GM12872 (cell line): Measurements from ENCODE around the gene NRF1.

ENCODE experiments used
- TF ChIP-seq, protein P1 (sequence below): IDR thresholded peaks from 3 replicates; pipeline ENCODE4 v1.5.1; 2011; ENCODE audit warnings: low read depth, mild to moderate bottlenecking, low read length, moderate library complexity; ENCODE audit not compliant: insufficient read depth

Gene NRF1

DNA sequence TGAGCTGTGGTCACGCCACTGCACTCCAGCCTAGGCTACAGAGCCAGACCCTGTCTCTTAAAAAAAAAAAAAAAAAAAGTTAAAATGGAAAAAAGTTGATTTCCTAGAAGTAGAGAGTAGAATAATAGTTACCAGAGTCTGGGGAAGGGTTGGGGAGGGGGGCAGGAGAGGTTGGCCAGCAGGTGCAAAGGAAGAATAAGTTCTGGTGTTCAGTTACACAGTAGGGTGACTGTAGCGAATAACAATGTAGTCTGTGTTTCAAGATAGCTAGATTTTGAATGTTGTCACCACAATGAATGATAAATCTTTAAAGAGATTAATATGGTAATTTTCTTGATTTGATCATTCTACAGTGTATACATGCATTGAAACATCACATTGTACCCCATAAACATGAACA, 142.9 kb downstream of the NRF1 start:
- TF ChIP-seq, protein P1, sequence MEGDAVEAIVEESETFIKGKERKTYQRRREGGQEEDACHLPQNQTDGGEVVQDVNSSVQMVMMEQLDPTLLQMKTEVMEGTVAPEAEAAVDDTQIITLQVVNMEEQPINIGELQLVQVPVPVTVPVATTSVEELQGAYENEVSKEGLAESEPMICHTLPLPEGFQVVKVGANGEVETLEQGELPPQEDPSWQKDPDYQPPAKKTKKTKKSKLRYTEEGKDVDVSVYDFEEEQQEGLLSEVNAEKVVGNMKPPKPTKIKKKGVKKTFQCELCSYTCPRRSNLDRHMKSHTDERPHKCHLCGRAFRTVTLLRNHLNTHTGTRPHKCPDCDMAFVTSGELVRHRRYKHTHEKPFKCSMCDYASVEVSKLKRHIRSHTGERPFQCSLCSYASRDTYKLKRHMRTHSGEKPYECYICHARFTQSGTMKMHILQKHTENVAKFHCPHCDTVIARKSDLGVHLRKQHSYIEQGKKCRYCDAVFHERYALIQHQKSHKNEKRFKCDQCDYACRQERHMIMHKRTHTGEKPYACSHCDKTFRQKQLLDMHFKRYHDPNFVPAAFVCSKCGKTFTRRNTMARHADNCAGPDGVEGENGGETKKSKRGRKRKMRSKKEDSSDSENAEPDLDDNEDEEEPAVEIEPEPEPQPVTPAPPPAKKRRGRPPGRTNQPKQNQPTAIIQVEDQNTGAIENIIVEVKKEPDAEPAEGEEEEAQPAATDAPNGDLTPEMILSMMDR = no peak

DNA sequence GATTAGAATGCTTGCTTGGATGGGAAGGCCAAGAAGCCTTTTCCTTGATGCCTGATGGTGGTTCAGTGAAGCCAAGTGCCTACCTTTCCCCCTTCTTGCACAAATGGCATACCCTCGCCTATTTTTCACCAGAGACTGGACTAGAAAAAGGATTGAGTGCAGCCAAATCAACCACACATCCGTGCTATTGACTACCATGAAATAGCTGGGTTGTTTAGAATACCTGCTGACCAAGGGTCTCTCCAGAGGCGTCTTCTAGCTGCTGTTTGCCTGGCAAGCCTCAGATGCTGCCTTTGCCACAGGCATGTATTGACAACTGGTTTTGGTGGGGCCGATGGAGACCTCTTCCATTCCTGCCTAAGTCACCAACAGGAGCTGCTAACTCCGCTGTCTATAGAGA, 146.5 kb downstream of the NRF1 start:
- TF ChIP-seq, protein P1 = no peak

DNA sequence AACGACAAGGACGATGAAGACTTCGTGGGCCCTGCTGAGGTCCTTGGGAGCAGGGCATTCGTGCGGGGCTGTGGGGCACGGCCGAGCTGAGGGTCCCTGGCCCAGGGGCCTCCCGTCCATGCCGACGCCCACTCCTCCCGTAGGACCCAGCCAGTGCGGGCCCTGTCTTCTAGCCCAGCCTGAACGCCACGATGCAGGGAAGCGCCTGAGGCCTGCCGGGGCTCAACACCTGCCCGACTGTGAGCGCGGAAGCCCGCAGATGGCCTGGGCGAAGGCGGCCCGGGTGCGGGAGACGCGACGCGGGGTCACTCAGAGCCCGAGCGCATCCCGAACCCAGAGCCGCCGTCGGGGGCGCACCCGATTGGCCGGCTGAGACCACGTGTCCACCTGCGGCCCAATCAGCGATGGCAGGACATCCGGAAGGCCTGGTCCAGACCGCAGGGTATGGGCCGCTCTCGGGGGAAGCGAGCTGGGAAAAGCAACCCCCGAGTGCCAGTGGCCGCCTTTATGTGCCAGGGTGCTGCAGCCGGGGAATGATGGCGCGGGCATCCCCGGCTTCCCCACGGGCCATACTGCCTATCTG, 151.0 kb downstream of the NRF1 start:
- TF ChIP-seq, protein P1 = no peak

DNA sequence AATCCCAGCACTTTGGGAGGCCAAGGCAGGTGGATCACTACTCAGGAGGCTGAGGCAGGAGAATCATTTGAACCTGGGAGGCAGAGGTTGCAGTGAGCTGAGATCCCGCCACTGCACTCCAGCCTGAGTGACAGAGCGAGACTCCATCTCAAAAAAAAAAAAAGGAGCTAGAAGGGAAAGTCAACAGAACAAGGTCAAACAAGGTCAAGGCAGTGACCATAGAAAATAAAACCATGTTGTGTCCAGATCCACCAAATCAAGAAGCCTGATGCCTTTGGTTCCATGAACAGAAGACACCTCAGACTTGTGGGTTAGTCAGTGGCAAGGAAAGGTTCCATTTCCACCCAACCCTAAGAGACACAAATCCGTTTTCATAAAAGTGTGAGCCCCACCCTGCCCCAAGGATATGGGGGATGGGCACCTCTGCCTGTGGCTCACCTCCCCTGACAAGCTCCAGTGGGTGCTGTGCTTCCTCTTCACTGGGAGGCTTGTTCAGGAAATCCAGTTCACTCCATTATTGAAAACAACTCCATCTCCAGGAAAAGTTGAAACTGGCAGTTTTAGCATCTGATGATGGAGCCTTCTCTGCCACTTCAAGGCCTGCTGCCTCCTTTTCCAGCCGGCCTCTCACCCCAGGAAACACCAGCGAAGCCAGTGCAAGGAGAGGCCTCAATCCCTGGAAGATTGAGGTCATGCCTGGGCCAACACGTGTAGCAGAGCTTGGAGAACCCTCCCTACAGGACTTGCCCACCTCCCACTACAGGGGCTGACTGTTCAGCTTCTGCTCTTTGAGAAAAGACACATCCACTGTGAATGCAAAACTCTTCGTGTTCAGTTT, 152.9 kb downstream of the NRF1 start:
- TF ChIP-seq, protein P1 = no peak

DNA sequence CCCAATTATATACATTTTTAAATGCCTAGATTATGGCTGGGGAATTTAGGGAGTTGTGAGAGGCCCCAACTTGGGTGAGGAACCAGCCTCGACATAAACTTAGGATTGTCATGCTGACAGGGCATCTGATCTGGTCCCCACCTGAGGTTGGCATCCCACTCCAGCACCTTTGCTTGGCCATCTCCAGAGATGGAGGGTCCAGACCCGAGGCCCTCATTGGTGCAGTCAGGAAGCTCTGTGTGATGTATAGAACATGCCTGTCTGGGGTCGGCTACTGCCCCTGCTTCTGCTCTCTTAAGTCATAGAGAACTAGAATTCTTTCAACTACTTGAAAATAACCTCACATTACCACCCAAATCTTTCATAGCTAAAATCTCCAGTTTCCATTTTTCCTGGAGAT, 153.8 kb downstream of the NRF1 start:
- TF ChIP-seq, protein P1 = no peak

DNA sequence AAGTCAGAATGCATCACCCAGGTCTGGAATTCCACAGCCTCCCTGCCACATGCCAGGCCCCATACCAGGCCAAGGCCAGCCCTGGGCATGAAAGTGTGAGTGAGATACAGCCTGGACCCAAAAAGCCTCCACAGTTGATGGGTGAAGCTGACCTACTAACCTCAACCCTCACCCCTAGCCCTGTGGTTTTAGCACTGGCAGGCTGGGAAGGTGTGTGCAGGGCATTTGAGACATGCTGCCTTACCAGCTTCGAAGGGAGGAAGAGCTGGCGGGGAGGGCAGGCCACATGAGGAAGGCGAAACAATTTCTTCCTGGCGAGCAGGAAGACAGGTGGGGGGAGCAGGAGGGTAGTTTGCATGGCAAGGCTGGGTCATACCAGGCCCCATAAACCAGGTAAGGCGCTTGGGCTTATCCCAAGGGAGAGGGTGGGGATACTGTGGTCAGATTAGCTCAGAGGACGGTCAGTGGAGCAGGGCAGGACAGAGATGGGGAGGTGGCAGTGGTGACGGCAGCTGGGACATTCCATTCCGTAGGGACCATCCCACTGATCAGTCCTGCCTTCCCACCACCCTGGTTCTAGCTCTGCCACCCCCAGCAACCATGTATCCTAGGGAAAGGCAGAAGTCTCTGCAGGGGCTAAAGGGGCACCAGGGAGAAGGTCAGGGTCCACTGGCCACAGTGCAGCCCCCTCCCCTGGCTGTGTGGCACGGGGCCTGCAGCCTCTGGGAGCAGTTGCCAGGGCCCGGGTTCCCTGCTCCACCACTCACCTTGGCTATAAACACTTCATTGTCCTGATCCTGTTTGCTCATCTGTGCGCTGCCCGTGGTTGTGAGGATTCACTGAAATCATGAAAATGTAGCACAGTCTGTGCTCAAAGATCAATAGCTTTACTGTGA, 155.8 kb downstream of the NRF1 start:
- TF ChIP-seq, protein P1 = no peak

DNA sequence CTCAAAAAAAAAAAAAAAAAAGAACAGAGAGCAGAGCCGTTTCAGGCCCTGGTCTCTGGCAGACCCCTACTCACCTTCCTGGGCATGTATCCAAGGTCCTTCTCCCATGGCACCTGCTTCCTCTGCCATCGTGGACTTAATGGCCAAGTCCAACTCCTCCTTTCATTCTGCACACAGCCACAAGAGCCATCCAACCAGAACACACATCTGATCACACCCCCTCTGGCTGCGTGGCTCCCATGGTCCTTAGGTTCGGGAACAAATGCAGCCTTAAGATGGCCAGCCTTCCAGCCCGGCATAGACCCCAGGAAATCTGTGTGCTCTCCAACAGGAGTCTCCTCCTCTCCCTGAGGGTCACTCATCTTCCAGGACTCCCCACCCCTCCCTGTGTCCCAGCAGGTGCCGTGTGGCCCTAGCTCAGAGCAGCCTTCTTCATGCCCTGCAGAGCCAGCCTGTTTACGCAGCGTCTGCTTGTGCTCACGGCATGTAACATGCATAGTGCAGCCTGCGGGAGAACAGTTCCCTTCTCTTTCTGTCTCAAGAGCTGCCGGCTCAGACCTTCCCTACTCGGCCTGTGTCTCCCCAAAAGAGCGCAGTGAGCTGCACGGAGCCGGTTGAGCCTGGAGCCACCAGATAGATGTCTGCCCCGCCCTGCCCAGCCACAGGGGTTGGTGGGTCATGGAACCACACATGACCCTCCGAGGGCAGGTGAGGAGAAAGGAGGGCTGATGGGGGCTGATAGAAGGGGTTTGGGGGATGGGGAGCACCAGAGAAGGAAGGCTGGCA, 157.3 kb downstream of the NRF1 start:
- TF ChIP-seq, protein P1 = no peak
